GM10266 (cell line): Measurements from ENCODE around the gene CRTAC1.

Source experiments
- DNase-seq: peaks from one replicate; pipeline ENCODE4 v3.0.0; 2012; ENCODE audit errors: extremely low spot score
- TF ChIP-seq, protein P1 (sequence below): IDR thresholded peaks from 2 replicates; pipeline ENCODE4 v1.5.1; 2012; ENCODE audit warnings: mild to moderate bottlenecking, low read depth; ENCODE audit not compliant: control insufficient read depth, insufficient read depth; ENCODE audit errors: missing control alignments

CRTAC1 gene

DNA sequence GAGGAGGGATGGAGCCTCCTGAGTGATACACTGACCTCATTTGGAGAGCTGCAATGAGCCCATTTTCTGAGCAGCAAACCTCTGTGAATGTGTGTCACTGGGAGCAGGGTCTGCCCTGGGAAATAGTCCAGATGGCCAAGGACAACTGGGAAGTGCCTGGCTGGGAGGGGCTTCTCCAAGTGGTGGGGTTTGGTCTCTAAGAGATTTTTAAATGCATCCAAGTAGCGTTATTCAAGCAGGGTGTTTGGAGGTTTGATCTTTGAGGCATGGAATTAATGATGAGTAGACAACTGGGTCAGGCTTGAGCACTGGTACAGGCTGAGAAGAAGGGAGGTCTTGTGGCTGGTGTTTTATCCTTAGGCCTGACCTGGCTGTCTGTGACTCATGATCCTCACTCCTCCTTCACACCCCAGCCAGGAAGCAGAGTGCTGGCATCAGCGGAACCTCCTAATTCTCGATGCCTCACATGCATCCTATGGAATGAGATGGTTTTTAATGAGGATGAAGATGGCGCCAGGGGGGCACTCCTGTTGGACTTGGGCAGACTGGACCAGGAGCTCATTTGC lies 177.5 kb downstream of the CRTAC1 start:
- TF ChIP-seq, protein P1, sequence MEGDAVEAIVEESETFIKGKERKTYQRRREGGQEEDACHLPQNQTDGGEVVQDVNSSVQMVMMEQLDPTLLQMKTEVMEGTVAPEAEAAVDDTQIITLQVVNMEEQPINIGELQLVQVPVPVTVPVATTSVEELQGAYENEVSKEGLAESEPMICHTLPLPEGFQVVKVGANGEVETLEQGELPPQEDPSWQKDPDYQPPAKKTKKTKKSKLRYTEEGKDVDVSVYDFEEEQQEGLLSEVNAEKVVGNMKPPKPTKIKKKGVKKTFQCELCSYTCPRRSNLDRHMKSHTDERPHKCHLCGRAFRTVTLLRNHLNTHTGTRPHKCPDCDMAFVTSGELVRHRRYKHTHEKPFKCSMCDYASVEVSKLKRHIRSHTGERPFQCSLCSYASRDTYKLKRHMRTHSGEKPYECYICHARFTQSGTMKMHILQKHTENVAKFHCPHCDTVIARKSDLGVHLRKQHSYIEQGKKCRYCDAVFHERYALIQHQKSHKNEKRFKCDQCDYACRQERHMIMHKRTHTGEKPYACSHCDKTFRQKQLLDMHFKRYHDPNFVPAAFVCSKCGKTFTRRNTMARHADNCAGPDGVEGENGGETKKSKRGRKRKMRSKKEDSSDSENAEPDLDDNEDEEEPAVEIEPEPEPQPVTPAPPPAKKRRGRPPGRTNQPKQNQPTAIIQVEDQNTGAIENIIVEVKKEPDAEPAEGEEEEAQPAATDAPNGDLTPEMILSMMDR = no peak
- no peak for DNase-seq

DNA sequence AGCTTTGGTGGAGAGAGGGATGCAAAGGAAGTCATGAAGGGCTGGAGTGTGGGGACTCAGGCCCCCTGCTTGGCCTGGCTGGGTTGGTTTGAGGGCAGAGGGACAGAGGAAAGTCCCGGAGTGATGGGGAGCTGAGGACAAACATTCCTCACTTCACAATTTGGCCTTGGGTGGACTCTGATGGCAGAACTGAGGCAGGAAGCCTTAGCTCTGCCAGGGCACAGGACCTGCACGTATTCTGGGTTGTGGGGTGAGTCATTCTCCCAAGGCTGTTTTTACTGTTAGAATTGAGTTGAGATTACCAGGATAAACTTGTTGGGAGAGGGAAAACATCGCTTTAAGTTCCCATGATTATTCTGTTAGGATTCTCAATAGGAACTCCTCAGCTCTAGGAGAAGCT lies 178.1 kb downstream of the CRTAC1 start:
- TF ChIP-seq, protein P1 = no peak
- no peak for DNase-seq

DNA sequence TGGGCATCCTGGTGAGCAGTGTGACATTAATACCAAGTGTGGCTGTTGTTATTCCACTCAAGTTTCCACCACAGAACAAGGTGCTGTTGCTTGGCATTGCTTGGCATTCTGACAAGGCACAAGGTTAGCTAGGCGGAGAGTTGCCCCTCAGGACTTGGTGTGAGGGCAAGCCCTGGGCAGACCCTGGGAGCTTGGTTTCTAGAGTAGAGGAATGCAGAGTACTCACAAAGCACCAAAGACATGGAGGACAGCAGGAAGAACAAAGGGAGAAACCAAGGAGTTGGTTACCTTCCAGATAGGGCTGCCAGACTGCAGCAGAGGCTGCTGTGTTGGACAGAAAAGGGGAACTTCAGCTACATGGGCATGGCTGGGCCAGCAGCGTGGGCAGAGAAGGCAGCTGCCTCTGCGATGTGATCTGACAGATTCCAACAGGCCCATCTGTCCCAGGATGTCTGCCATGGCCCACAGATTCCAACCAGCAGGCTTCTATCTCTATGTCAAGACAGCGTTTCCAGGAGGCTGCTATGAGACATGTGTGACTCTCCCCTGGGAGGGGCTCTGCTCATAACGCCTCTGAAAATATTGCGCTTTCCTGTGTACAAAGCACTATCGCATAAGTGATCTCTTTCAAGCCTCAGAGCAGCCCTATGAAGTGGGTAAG lies 178.9 kb downstream of the CRTAC1 start:
- DNase-seq = no peak

DNA sequence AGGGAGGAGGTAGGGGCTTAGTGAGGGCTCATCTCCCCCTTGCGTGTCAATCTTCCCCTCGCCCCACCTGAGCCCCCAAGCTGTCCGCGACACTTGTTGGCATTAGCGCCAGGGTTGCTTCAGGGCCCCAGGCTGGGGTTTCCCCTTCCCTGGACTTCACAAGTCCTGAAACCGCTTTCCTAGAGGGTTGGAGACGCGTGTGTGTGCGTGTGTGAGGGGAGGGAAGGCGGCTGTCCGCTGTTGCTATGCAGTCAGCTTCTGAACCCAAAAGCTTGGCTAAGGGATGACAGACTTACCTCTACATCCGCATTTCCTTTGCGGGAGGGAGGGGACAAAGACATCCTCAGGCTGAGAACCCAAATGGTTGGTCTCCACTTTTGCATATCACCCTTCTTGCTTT lies 180.0 kb downstream of the CRTAC1 start:
- TF ChIP-seq, protein P1 = no peak
- DNase-seq = no peak

More for the DNA sequence above, 178.9 kb downstream of the CRTAC1 start:
- TF ChIP-seq, protein P1 = no peak

DNA sequence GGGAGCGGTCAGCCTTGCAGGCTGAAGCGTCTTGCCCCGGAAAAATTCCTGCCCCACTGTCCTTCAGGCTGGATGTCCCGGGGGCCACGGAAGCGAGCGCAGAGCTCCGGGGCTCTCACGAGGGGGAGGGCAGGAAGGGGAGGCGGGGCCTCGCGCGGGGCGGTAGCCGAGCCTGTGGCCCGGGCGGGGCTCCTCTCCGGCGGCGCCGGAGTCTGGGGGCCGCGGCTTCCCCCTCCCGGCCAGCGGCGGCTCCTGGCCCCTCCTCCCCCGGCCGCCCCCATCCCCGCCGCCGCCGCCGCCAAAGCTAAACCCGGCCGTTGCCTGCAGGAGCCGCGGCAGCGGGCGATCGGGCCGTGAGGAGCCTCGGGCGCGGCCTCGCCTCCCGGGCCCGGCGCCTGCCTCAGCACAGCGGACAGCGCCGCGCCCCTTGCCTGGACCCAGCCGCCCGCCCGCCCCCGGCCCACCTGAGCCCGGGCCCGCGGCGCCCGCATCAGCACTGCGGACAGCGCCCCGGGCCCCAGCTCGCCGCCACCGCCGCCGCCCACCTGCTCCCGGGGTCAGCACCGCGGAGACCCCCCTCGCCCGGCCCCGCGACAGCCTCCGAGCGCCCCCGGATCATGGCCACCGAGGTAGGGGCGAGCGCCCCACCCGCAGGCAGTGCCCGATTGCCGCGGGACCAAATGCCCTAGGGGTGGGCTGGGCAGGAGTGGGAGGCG lies 180.6 kb downstream of the CRTAC1 start, which contains the start of gene GOLGA7B:
Gene GOLGA7B, plus strand, starts transcription at position 157 of the 716 bp plus-strand sequence. Its CDS starts 461 bp downstream, at position 618.
- TF ChIP-seq, protein P1 = no peak
- DNase-seq = peak; percentile 75

DNA sequence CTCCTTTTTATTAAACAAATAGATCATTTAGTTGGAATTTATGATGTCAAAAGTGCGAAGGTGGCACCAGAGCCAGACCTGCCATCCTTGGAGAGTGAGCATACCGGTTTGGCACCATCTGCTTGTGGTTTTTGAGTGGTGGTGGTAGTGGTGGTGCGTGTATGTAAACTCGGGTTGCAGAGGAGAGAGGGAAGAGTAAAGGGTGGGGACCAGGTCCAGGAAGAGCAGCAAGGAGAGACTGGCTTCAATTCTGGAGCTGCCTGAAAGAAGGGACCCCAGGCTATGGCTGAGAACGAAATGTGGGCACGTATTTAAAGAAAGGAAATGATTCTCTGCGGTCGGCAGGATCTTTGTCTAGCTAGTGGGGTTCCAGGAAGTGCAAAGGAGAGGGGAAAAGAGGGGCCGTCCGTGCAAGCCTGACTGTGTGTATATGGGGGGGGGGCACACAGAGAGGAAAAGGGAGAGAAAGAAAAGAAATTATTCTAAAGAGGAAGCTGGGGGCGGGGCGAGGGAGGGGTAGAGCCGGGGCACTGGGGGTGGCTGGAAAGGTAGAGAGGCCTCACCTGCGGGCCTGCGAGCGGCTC lies 181.2 kb downstream of the CRTAC1 start:
- TF ChIP-seq, protein P1 = no peak
- peak; percentile 41 for DNase-seq
